A549 (cell line): ENCODE results near the gene EVI5L.

Experiments used
- FOSL2 ChIP-seq, 2 experiments: fragments of 450-650 bp in 1 of 2; fragments of >200 bp in 1 of 2; sonication (Bioruptor Twin) in 1 of 2; formaldehyde crosslinking; IDR thresholded peaks; 2 replicates each; pipeline versions ENCODE4 v1.5.0 to v1.6.1; 2016 to 2020; ENCODE audit warnings: mild to moderate bottlenecking in 1 of 2, moderate library complexity in 1 of 2
- JUN ChIP-seq, 2 experiments: fragments of >200 bp; sonication (Bioruptor Twin); formaldehyde crosslinking; IDR thresholded peaks; 2 replicates in 1 of 2; 3 replicates in 1 of 2; pipeline ENCODE4 v1.6.1; 2016 to 2017
- SREBF2 ChIP-seq: fragments of 450-650 bp; IDR thresholded peaks from 2 replicates; pipeline ENCODE4 v1.6.1; 2014; ENCODE audit warnings: mild to moderate bottlenecking, moderate library complexity

GRCh38 chr19:7789447-7789846 is 40.6 kb upstream of the EVI5L start:
- no peak for TF ChIP-seq JUN (IDR thresholded peaks at IDR 0.05)
- no peak for TF ChIP-seq SREBF2
- TF ChIP-seq FOSL2 (IDR thresholded peaks at IDR 0.05) = no peak
- TF ChIP-seq FOSL2 (CRISPR knock-in tag; IDR thresholded peaks at IDR 0.05) = no peak
